Right lobe of liver (tissue), 4 donors: ENCODE measurements around the gene HEXD.

Source experiments
- POLR2A ChIP-seq: fragments of 450-650 bp; IDR thresholded peaks from one replicate; pipeline ENCODE4 v1.6.1; 2017; ENCODE audit warnings: antibody characterized with exemption, mild to moderate bottlenecking
- TF ChIP-seq, protein P1 (sequence below), 4 donors: fragments of 200-600 bp in 3 of 4; fragments of 450-650 bp in 1 of 4; IDR thresholded peaks; one replicate each; pipeline versions ENCODE4 v1.5.1 to v1.8.0; 2016 to 2022; ENCODE audit warnings: antibody characterized with exemption in 4 of 4, mild to moderate bottlenecking in 2 of 4
- donor health status: DM: no; HTN: no; CAD: no.
- donor health status: DM: no; HTN: no; CAD: no.
- donor health status: DM: no; HTN: yes; CAD: no.

DNA sequence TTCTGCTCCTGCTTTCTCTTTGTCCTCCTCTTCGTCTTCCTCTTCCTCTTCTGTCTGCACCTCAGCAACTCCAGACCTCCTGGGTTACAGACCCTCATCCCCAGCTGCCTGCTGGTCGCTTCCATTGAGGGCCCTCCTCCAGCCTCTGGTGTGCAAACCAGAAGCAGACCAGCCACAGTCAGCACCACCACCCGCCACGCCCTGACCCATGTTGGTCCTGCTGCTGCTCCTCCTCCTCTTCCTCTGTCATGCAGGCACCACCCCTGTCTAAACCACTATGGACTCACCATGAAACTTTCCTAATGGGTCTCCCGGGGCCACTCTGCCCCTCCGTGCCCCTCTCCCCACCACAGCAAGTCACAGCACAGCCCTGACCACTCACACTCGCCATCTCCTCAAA, 11.7 kb downstream of the HEXD start:
- TF ChIP-seq, protein P1, sequence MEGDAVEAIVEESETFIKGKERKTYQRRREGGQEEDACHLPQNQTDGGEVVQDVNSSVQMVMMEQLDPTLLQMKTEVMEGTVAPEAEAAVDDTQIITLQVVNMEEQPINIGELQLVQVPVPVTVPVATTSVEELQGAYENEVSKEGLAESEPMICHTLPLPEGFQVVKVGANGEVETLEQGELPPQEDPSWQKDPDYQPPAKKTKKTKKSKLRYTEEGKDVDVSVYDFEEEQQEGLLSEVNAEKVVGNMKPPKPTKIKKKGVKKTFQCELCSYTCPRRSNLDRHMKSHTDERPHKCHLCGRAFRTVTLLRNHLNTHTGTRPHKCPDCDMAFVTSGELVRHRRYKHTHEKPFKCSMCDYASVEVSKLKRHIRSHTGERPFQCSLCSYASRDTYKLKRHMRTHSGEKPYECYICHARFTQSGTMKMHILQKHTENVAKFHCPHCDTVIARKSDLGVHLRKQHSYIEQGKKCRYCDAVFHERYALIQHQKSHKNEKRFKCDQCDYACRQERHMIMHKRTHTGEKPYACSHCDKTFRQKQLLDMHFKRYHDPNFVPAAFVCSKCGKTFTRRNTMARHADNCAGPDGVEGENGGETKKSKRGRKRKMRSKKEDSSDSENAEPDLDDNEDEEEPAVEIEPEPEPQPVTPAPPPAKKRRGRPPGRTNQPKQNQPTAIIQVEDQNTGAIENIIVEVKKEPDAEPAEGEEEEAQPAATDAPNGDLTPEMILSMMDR (IDR thresholded peaks at IDR 0.05), result no peak
- no peak for TF ChIP-seq POLR2A
